Memory B cell (primary cell): ENCODE measurements around the gene ROR2.
A peak's percentile ranks its signal among the peaks of the same experiment; 100 is the strongest.
"Not testable (repeated sequence)": the region's sequence is repeated elsewhere in the genome, so short reads cannot be mapped to it uniquely, and the experiment has no call there.

Experiments
- ATAC-seq: fragments of 150-1000 bp; cut with Tn5 transposase; 2 replicates; pipeline ENCODE4 v1.10.0; 2021; ENCODE audit warnings: low read depth, mild to moderate bottlenecking, moderate library complexity
- DNase-seq, 2 donors: peaks; one replicate each; pipeline ENCODE4 v3.0.0; 2022; ENCODE audit warnings: low spot score in 2 of 2
- H3K27ac Mint-ChIP-seq: one replicate; pipeline ENCODE4 v1.8.0; 2022; ENCODE audit warnings: mild to moderate bottlenecking, moderate library complexity, mixed read lengths
- H3K27me3 Mint-ChIP-seq: one replicate; pipeline ENCODE4 v1.8.0; 2022; ENCODE audit warnings: mixed read lengths
- H3K36me3 Mint-ChIP-seq: one replicate; pipeline ENCODE4 v1.8.0; 2022; ENCODE audit warnings: mild to moderate bottlenecking, mixed read lengths
- H3K4me1 Mint-ChIP-seq: one replicate; pipeline ENCODE4 v1.8.0; 2022; ENCODE audit warnings: mixed read lengths
- H3K4me3 Mint-ChIP-seq: one replicate; pipeline ENCODE4 v1.8.0; 2022; ENCODE audit warnings: mild to moderate bottlenecking, moderate library complexity, mixed read lengths
- H3K9me3 Mint-ChIP-seq: one replicate; pipeline ENCODE4 v1.8.0; 2022; ENCODE audit warnings: mixed read lengths

ROR2 gene

GRCh38 chr9:91564081-91564670 lies 385.9 kb downstream of the ROR2 start:
- Mint-ChIP-seq H3K27ac (no peak overlapping the region), H3K36me3 (no peaks in the 10 kb centered on the region), H3K27me3 (peaks cover 9% of the 10 kb centered on the region), H3K4me3 (no peak overlapping the region), H3K9me3 (no peaks in the 10 kb centered on the region), H3K4me1 (no peaks in the 10 kb centered on the region)
- ATAC-seq (no peak), DNase-seq (no peak)

- H3K4me3 Mint-ChIP-seq = no peak overlapping the region
- no peaks in the 10 kb centered on the region for H3K4me1 Mint-ChIP-seq
- peaks cover 11% of the 10 kb centered on the region for H3K27me3 Mint-ChIP-seq
- ATAC-seq = no peak
- H3K9me3 Mint-ChIP-seq = no peaks in the 10 kb centered on the region
- H3K27ac Mint-ChIP-seq = no peak overlapping the region
- no peaks in the 10 kb centered on the region for H3K36me3 Mint-ChIP-seq
- no peak for DNase-seq
Measured at GRCh38 chr9:91562416-91562815, 387.6 kb downstream of the ROR2 start.

DNA sequence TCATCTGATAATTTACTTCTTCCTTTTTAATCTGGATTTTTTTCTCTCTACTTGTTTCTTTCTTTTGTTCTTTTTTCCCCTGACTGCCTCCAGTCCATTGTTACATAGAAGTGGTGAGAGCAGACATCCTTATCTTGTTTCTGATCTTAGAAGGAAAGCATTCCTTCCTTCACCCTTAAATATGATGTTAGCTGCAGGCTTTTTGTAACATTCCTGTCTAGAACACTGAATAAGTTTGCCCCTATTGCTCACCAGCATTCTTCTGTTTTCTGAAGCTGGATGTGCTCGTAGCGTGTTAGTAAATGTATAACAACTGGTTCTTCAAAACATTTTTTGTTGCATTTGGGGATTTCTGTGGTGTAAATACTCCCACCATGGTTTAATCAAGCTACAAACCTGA lies 389.7 kb downstream of the ROR2 start:
- ATAC-seq (no peak), DNase-seq (no peak)
- H3K4me3 Mint-ChIP-seq = no peak overlapping the region
- H3K36me3 Mint-ChIP-seq = no peaks in the 10 kb centered on the region
- no peaks in the 10 kb centered on the region for H3K9me3 Mint-ChIP-seq
- H3K27ac Mint-ChIP-seq = no peak overlapping the region
- no peaks in the 10 kb centered on the region for H3K4me1 Mint-ChIP-seq
- peaks cover 11% of the 10 kb centered on the region for H3K27me3 Mint-ChIP-seq

DNA sequence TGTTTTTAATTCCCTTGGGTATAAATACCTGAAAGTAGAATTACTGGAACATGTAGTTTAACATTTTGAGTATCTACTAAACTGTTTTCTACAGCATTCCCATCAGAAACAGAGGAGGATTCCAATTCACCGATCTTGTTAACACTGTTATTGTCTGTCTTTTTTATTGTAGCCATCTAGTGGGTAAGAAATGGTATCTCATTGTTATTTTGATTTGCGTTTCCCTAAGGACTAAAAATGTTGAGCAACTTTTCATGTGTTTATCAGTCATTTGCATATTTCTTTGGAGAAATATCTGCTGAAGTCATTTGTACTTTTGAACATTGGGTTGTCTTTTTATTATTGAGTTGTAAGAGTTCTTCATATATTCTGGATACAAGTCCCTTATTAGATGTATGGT lies 391.1 kb downstream of the ROR2 start:
- DNase-seq = no peak
- Mint-ChIP-seq H3K4me3 (no peak overlapping the region), H3K4me1 (no peaks in the 10 kb centered on the region), H3K27ac (no peak overlapping the region), H3K9me3 (no peaks in the 10 kb centered on the region), H3K27me3 (peaks cover 11% of the 10 kb centered on the region), H3K36me3 (no peaks in the 10 kb centered on the region)
- no peak for ATAC-seq

- DNase-seq = no peak
- no peak overlapping the region for H3K27ac Mint-ChIP-seq
- H3K27me3 Mint-ChIP-seq = peaks cover 7% of the 10 kb centered on the region
- ATAC-seq = no peak
- no peaks in the 10 kb centered on the region for H3K9me3 Mint-ChIP-seq
- no peaks in the 10 kb centered on the region for H3K4me1 Mint-ChIP-seq
- no peak overlapping the region for H3K4me3 Mint-ChIP-seq
- H3K36me3 Mint-ChIP-seq = no peaks in the 10 kb centered on the region
Measured at GRCh38 chr9:91558395-91558794, 391.6 kb downstream of the ROR2 start.

- ATAC-seq = no peak
- Mint-ChIP-seq H3K4me1 (no peaks in the 10 kb centered on the region), H3K36me3 (no peaks in the 10 kb centered on the region), H3K4me3 (no peak overlapping the region), H3K27me3 (peaks cover 6% of the 10 kb centered on the region), H3K9me3 (no peaks in the 10 kb centered on the region), H3K27ac (no peak overlapping the region)
- no peak for DNase-seq
Measured at GRCh38 chr9:91557327-91557726, 392.7 kb downstream of the ROR2 start.

DNA sequence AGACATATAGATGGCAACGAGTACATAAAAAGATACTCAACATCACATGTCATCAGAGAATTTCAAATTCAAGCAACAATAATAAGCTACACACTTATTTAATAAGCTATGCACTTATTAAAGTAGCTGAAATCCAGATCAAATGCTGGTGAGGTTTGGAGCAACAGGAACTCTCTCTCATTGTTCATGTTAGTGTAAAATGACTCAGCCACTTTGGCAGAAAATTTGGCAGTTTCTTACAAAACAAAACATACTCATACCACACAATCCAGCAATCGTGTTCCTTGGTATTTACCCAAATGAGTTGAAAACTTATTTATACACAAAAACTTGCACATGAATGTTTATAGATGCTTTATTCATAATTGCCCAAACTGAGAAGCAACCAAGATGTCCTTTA lies 394.9 kb downstream of the ROR2 start:
- Mint-ChIP-seq H3K36me3 (no peaks in the 10 kb centered on the region), H3K9me3 (no peaks in the 10 kb centered on the region), H3K4me1 (no peaks in the 10 kb centered on the region), H3K27me3 (peaks cover 4% of the 10 kb centered on the region), H3K27ac (no peak overlapping the region), H3K4me3 (no peak overlapping the region)
- DNase-seq = no peak
- ATAC-seq = no peak

GRCh38 chr9:91549177-91549576 lies 400.9 kb downstream of the ROR2 start:
- H3K27me3 Mint-ChIP-seq = peaks cover 4% of the 10 kb centered on the region
- no peaks in the 10 kb centered on the region for H3K4me1 Mint-ChIP-seq
- DNase-seq = no peak
- H3K27ac Mint-ChIP-seq = no peak overlapping the region
- peaks cover 2% of the 10 kb centered on the region for H3K9me3 Mint-ChIP-seq
- H3K36me3 Mint-ChIP-seq = no peaks in the 10 kb centered on the region
- H3K4me3 Mint-ChIP-seq = no peak overlapping the region
- ATAC-seq = no peak

GRCh38 chr9:91547081-91547480 lies 402.9 kb downstream of the ROR2 start:
- ATAC-seq = no peak
- H3K4me3 Mint-ChIP-seq = no peak overlapping the region
- no peaks in the 10 kb centered on the region for H3K36me3 Mint-ChIP-seq
- H3K4me1 Mint-ChIP-seq = no peaks in the 10 kb centered on the region
- no peak for DNase-seq
- H3K27me3 Mint-ChIP-seq = peaks cover 5% of the 10 kb centered on the region
- peaks cover 4% of the 10 kb centered on the region for H3K9me3 Mint-ChIP-seq
- no peak overlapping the region for H3K27ac Mint-ChIP-seq

GRCh38 chr9:91546574-91546973 lies 403.5 kb downstream of the ROR2 start:
- peaks cover 4% of the 10 kb centered on the region for H3K27me3 Mint-ChIP-seq
- peaks cover 5% of the 10 kb centered on the region for H3K9me3 Mint-ChIP-seq
- no peaks in the 10 kb centered on the region for H3K36me3 Mint-ChIP-seq
- ATAC-seq (no peak), DNase-seq (no peak)
- no peaks in the 10 kb centered on the region for H3K4me1 Mint-ChIP-seq
- no peak overlapping the region for H3K27ac Mint-ChIP-seq
- no peak overlapping the region for H3K4me3 Mint-ChIP-seq

- Mint-ChIP-seq H3K27ac (no peak overlapping the region), H3K9me3 (peaks cover 3% of the 10 kb centered on the region), H3K27me3 (peaks cover 2% of the 10 kb centered on the region), H3K4me1 (peaks cover 9% of the 10 kb centered on the region), H3K4me3 (no peak overlapping the region), H3K36me3 (no peaks in the 10 kb centered on the region)
- ATAC-seq = no peak
- no peak for DNase-seq
Measured at GRCh38 chr9:91541734-91542133, 408.3 kb downstream of the ROR2 start.

DNA sequence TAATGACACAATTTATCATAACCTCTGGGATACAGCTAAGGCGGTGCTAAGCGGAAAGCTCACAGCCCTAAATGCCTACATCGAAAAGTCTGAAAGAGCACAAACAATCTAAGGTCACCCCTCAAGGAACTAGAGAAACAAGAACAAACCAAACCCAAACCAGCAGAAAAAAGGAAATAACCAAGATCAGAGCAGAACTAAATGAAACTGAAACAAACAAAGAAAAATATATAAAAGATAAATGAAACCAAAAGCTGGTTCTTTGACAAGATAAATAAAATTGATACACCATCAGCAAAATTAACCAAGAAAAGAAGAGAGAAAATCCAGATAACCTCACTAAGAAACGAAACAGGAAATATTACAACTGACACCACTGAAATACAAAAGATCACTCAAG lies 409.5 kb downstream of the ROR2 start:
- Mint-ChIP-seq H3K27ac (peak overlapping the region; percentile 36), H3K4me3 (peak overlapping the region; percentile 74)
- H3K4me1 Mint-ChIP-seq, DNase-seq, H3K9me3 Mint-ChIP-seq, H3K36me3 Mint-ChIP-seq, H3K27me3 Mint-ChIP-seq, ATAC-seq: not testable (repeated sequence)

DNA sequence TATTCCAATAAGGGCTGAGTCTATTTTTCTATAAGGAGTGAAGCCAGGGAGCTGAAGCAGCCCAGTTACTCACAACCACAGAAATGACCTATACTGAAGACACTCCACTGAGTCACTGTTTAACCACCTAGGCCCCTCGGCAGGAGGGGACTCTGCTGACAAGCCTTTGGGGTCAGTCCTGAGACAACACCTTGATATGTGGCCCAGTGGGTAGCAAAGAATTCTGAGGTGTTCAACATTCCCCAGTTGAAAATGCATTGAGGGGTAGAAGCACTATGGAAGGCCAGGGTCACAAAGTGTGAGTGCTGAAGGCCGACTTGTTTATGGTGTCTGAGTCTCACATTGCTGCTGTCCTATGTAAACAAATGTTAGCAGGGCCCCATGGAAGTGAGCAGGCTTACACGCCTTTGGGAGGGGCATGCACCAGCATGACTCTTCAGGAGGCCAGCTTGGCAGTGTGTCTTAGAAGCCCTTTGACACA lies 413.8 kb downstream of the ROR2 start:
- no peak for ATAC-seq
- no peaks in the 10 kb centered on the region for H3K36me3 Mint-ChIP-seq
- no peaks in the 10 kb centered on the region for H3K9me3 Mint-ChIP-seq
- peaks cover 8% of the 10 kb centered on the region for H3K27me3 Mint-ChIP-seq
- H3K4me3 Mint-ChIP-seq = no peak overlapping the region
- peaks cover 9% of the 10 kb centered on the region for H3K4me1 Mint-ChIP-seq
- DNase-seq = no peak
- no peak overlapping the region for H3K27ac Mint-ChIP-seq

- Mint-ChIP-seq H3K4me1 (no peaks in the 10 kb centered on the region), H3K4me3 (no peak overlapping the region), H3K27me3 (peaks cover 10% of the 10 kb centered on the region), H3K36me3 (no peaks in the 10 kb centered on the region), H3K27ac (no peak overlapping the region), H3K9me3 (no peaks in the 10 kb centered on the region)
- ATAC-seq (no peak), DNase-seq (no peak)
Measured at GRCh38 chr9:91534374-91534773, 415.7 kb downstream of the ROR2 start.

DNA sequence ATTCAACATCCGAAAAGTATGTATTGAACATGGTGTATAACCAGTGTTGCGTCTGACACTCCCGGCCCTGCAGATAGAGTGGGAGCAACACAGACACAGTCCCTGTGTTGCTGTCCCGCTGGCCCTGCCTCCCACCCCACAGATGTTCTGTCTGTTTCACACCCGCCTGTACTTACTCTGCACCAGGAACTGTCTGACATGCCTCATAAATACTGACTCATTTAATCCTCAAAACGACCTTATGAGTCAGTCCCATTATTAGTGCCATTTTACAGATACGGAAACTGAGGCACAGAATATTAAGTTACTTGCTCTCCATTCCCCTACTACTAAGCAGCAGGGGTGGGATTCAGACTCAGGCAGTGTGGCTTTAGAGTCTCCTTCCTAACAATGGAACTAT lies 416.6 kb downstream of the ROR2 start:
- Mint-ChIP-seq H3K27me3 (peaks cover 12% of the 10 kb centered on the region), H3K27ac (no peak overlapping the region), H3K9me3 (no peaks in the 10 kb centered on the region), H3K4me3 (no peak overlapping the region), H3K4me1 (no peaks in the 10 kb centered on the region), H3K36me3 (no peaks in the 10 kb centered on the region)
- ATAC-seq (no peak), DNase-seq (no peak)
